ENCODE measurements around the gene LPCAT3. TPM values are rescaled to one million over a fixed set of nuclear protein-coding genes. Genes with fewer than 3 reads are reported as not detected.

Gene LPCAT3
- total and polyA plus RNA-seq, 2 of the 13 experiments (the other 11 are each of a cell fraction or from before 2014, with no cell fraction given), result 44.5 to 64.3 TPM

- CTCF ChIA-PET (ENCODE audit: low intra/inter-chr PET ratio, low total read pairs), result interaction anchor here (1.2 to 2.2 kb wide), 3 partner anchors 19 to 170 kb away, joined by 3 to 15 read pairs (median 11); no protein-coding TSS in a partner anchor
- in situ Hi-C loops (cut with HindIII; ENCODE audit: extremely low pct_ligation_motif_present, low pct_unique_long_range_greater_than_20kb), result loop anchor here (10.0 kb wide), 1 partner anchor 171 kb away; no protein-coding TSS in a partner anchor
- ATAC-seq (peak; percentile 31), DNase-seq (ENCODE audit: low spot score) (peak; percentile 88), FAIRE-seq (peak; percentile 93)
- Histone ChIP-seq H3K9me3 (ENCODE audit: low read length) (no peaks in the 10 kb centered on the region), H3K4me1 (ENCODE audit: insufficient read depth, low read length) (peaks cover 46% of the 10 kb centered on the region), H3K9ac (ENCODE audit: insufficient read depth, low read depth, low read length) (peak overlapping the region; percentile 82), H3K4me2 (ENCODE audit: low read depth, low read length) (peak overlapping the region; percentile 92), H3K4me3 (replicated peaks in 1 of 3; ENCODE audit: insufficient read depth in 1 of 3, low read depth in 2 of 3, low read length in 3 of 3) (peak overlapping the region in 2 of 3 experiments; percentile 54 to 79; a peak in 4 of 6 replicates), H3K27me3 (ENCODE audit: control insufficient read depth in 1 of 2, insufficient read depth in 2 of 2, low read length in 2 of 2) (no peaks in the 10 kb centered on the region), H4K20me1 (ENCODE audit: insufficient read depth, low read length) (no peaks in the 10 kb centered on the region), H3K36me3 (replicated peaks in 1 of 2; ENCODE audit: control insufficient read depth in 1 of 2, insufficient read depth in 2 of 2, low read length in 2 of 2) (peaks cover 0 to 10% of the 10 kb centered on the region in 2 experiments; a peak in 2 of 5 replicates), H3K27ac (ENCODE audit: extremely low read length, insufficient read depth, low read length) (peak overlapping the region; percentile 98), H2AFZ (ENCODE audit: low read length) (no peak overlapping the region), H3K79me2 (ENCODE audit: insufficient read depth, low read length) (no peaks in the 10 kb centered on the region)
- WGBS (ENCODE audit: low lambda C conversion rate), result 8% methylated on average over 13 of the region's 13 CpGs
- intact Hi-C loops (cut with micrococcal nuclease; ENCODE audit: unreplicated experiment), result loop anchor here (1.0 kb wide), 1 partner anchor 70 kb away; the partner anchor contains the start of gene SPSB2
- BruUV-seq (replicated peaks), result no TSS peak
- POLR2A ChIA-PET, result interaction anchor here (0.6 to 5.2 kb wide), 48 partner anchors 9 to 409 kb away, joined by 3 to 180 read pairs (median 7); partner anchors contain the start of genes ATN1, C1R, C1RL and C1S
- TF ChIP-seq TAF15 (IDR thresholded peaks at IDR 0.05; ENCODE audit: low read depth, low read length, poor library complexity, severe bottlenecking), result no peak
- TF ChIP-seq KIAA2018 (CRISPR knock-in tag; IDR thresholded peaks at IDR 0.05; ENCODE audit: borderline replicate concordance), result no peak
- TF ChIP-seq ZFX (CRISPR knock-in tag; IDR thresholded peaks at IDR 0.05; ENCODE audit: low read depth), result peak; percentile 63; the same call in 1 of the 2 replicates
- TF ChIP-seq ZNF382 (CRISPR knock-in tag; IDR thresholded peaks at IDR 0.05; ENCODE audit: borderline replicate concordance), result no peak
- no peak for TF ChIP-seq ZNF337 (CRISPR knock-in tag; IDR thresholded peaks at IDR 0.05; ENCODE audit: borderline replicate concordance, low read depth)
- TF ChIP-seq AGO2 (optimal IDR thresholded peaks at IDR 0.05; ENCODE audit: low read depth, low read length), result no peak
- no peak for TF ChIP-seq PHF21A (CRISPR knock-in tag; IDR thresholded peaks at IDR 0.05)
- no peak for TF ChIP-seq ZNF484 (CRISPR knock-in tag; IDR thresholded peaks at IDR 0.05; ENCODE audit: borderline replicate concordance, low read depth)
- peak; percentile 56; the same call in 1 of the 2 replicates for TF ChIP-seq SP2 (CRISPR knock-in tag; IDR thresholded peaks at IDR 0.05)
- TF ChIP-seq REST (IDR thresholded peaks at IDR 0.05; ENCODE audit: borderline replicate concordance in 1 of 2, low read depth in 1 of 2, low read length in 2 of 2), result no peak
- no peak for TF ChIP-seq ZNF292 (CRISPR knock-in tag; IDR thresholded peaks at IDR 0.05; ENCODE audit: borderline replicate concordance, low read depth)
- no peak for TF ChIP-seq HHEX (CRISPR knock-in tag; IDR thresholded peaks at IDR 0.05)
These were observed 74.9 kb downstream of the LPCAT3 start for GRCh38 chr12:6943389-6943721.

Data from HepG2 (cell line).